K562 (cell line): ENCODE data around the gene ATXN3. TPM values are rescaled to one million over a fixed set of nuclear protein-coding genes. Genes with fewer than 3 reads are reported as not detected.

Experiments
- ARID4B ChIP-seq: sonication (generic); formaldehyde crosslinking; IDR thresholded peaks from 2 replicates; pipeline ENCODE4 v1.8.0; 2022; ENCODE audit warnings: mild to moderate bottlenecking, missing genetic modification reagents
- CCAR2 ChIP-seq: fragments of 200-400 bp; formaldehyde crosslinking; IDR thresholded peaks from 2 replicates; pipeline ENCODE4 v1.6.1; 2017; ENCODE audit warnings: mild to moderate bottlenecking, low read depth, low read length
- CTBP1 ChIP-seq: fragments of 450-650 bp; IDR thresholded peaks from 2 replicates; pipeline ENCODE4 v1.6.1; 2016; ENCODE audit warnings: borderline replicate concordance
- ESRRA ChIP-seq: fragments of 450-650 bp; IDR thresholded peaks from 2 replicates; pipeline ENCODE4 v1.6.1; 2014; ENCODE audit warnings: low read depth, mild to moderate bottlenecking, moderate library complexity, borderline replicate concordance
- EZH2 ChIP-seq: IDR thresholded peaks from 2 replicates; pipeline ENCODE4 v1.6.1; 2012; ENCODE audit warnings: low read depth, mild to moderate bottlenecking, inconsistent platforms, low read length, borderline replicate concordance
- HBP1 ChIP-seq: fragments of 450-650 bp; formaldehyde crosslinking; IDR thresholded peaks from 2 replicates; pipeline ENCODE4 v1.4.0; 2022; ENCODE audit warnings: missing genetic modification characterization
- HNRNPH1 ChIP-seq: fragments of 200-400 bp; formaldehyde crosslinking; optimal IDR thresholded peaks from 2 replicates; pipeline ENCODE3; 2017; ENCODE audit warnings: low read depth, mild to moderate bottlenecking, low read length, moderate library complexity
- KLF1 ChIP-seq: fragments of 450-650 bp; IDR thresholded peaks from 2 replicates; pipeline ENCODE4 v1.6.1; 2016; ENCODE audit warnings: missing genetic modification characterization, missing compliant biosample characterization
- L3MBTL2 ChIP-seq: fragments of 450-650 bp; IDR thresholded peaks from 2 replicates; pipeline ENCODE4 v1.6.1; 2016; ENCODE audit warnings: mild to moderate bottlenecking, moderate library complexity
- LARP7 ChIP-seq: fragments of 450-650 bp; IDR thresholded peaks from 2 replicates; pipeline ENCODE4 v1.6.1; 2016
- MAFK ChIP-seq: IDR thresholded peaks from 2 replicates; pipeline ENCODE4 v1.6.1; 2011; ENCODE audit warnings: low read length, improper control_type of control experiment
- NONO ChIP-seq, 2 experiments: fragments of 200-400 bp in 1 of 2; fragments of 450-650 bp in 1 of 2; formaldehyde crosslinking in 1 of 2; IDR thresholded peaks; 2 replicates each; pipeline ENCODE4 v1.6.1; 2017; ENCODE audit warnings: low read depth in 2 of 2, mild to moderate bottlenecking in 2 of 2, moderate library complexity in 2 of 2, low read length in 1 of 2
- NR2C2 ChIP-seq, 2 experiments: fragments of 200-800 bp in 1 of 2; sonication (Bioruptor generic) in 1 of 2; sonication (generic) in 1 of 2; formaldehyde crosslinking in 1 of 2; IDR thresholded peaks; 2 replicates each; pipeline versions ENCODE4 v1.6.1 to v1.8.0; 2016 to 2022; ENCODE audit warnings: mild to moderate bottlenecking in 1 of 2, missing compliant biosample characterization in 1 of 2, missing genetic modification characterization in 1 of 2, missing genetic modification reagents in 1 of 2
- OTX1 ChIP-seq: fragments of 450-650 bp; formaldehyde crosslinking; IDR thresholded peaks from 2 replicates; pipeline ENCODE4 v1.4.0; 2022; ENCODE audit warnings: mild to moderate bottlenecking
- POLR3G ChIP-seq: IDR thresholded peaks from 2 replicates; pipeline ENCODE4 v1.6.1; 2011; ENCODE audit not compliant: insufficient read length, insufficient replicate concordance; ENCODE audit errors: extremely low read depth
- SAFB ChIP-seq: fragments of 200-400 bp; formaldehyde crosslinking; IDR thresholded peaks from 2 replicates; pipeline ENCODE4 v1.6.1; 2017; ENCODE audit warnings: low read depth, low read length, borderline replicate concordance
- SMAD2 ChIP-seq: fragments of 150-350 bp; IDR thresholded peaks from 2 replicates; pipeline ENCODE4 v1.6.1; 2014; ENCODE audit warnings: low read depth, mild to moderate bottlenecking, low read length
- SNIP1 ChIP-seq: fragments of 450-650 bp; IDR thresholded peaks from 2 replicates; pipeline ENCODE4 v1.7.1; 2017; ENCODE audit warnings: low read depth, mild to moderate bottlenecking
- SUPT5H ChIP-seq: fragments of 450-650 bp; IDR thresholded peaks from 2 replicates; pipeline ENCODE4 v1.6.1; 2016
- ZNF134 ChIP-seq: fragments of 250-450 bp; sonication (Bioruptor Pico); conservative IDR thresholded peaks from 2 replicates; pipeline ENCODE4 v1.4.0; 2020
- ZNF324 ChIP-seq: fragments of 250-450 bp; sonication (Bioruptor Pico); IDR thresholded peaks from 2 replicates; pipeline ENCODE4 v1.4.0; 2020; ENCODE audit warnings: mild to moderate bottlenecking
- ZNF384 ChIP-seq: IDR thresholded peaks from 2 replicates; pipeline ENCODE4 v1.6.1; 2012; ENCODE audit warnings: low read depth, low read length, improper control_type of control experiment
- ZNF639 ChIP-seq, 2 experiments: fragments of 200-800 bp in 1 of 2; sonication (Bioruptor generic) in 1 of 2; sonication (generic) in 1 of 2; formaldehyde crosslinking in 1 of 2; IDR thresholded peaks in 1 of 2; conservative IDR thresholded peaks in 1 of 2; 2 replicates each; pipeline versions ENCODE4 v1.5.0 to v1.6.1; 2016 to 2020; ENCODE audit warnings: missing compliant biosample characterization in 1 of 2, missing genetic modification characterization in 1 of 2, missing genetic modification reagents in 1 of 2
- polyA plus RNA-seq, 8 experiments: library from polyadenylated mRNA; depleted of rRNA in 4 of 8; stranded (reverse) in 5 of 8; unstranded in 3 of 8; fragments of >200 nt; fragmentation: Nextera tagmentation in 2 of 8; fragmentation: Illumina TruSeq in 1 of 8; extraction: Ambion mirVana in 2 of 8; extraction: Trizol in 1 of 8; gene quantifications; 2 replicates each; pipeline versions ENCODE4 v1.2.1 to v1.2.3, GENCODE V29; 2011 to 2014; ENCODE audit warnings: inconsistent platforms in 1 of 8, missing spikeins in 1 of 8
- total RNA-seq, 7 experiments: library from RNA; depleted of rRNA in 6 of 7; stranded (reverse); fragments of >200 nt in 6 of 7; fragmentation: Illumina TruSeq in 2 of 7; extraction: Trizol in 2 of 7; gene quantifications; 2 replicates each; pipeline versions ENCODE4 v1.2.1 to v1.2.3, GENCODE V29; 2011 to 2021; ENCODE audit warnings: low replicate concordance in 1 of 7

Gene ATXN3
- total and polyA plus RNA-seq, 9 of the 15 experiments (the other 6 are each of a cell fraction or from before 2014, with no cell fraction given) = 11.3 to 25.0 (median 14.6) TPM

DNA sequence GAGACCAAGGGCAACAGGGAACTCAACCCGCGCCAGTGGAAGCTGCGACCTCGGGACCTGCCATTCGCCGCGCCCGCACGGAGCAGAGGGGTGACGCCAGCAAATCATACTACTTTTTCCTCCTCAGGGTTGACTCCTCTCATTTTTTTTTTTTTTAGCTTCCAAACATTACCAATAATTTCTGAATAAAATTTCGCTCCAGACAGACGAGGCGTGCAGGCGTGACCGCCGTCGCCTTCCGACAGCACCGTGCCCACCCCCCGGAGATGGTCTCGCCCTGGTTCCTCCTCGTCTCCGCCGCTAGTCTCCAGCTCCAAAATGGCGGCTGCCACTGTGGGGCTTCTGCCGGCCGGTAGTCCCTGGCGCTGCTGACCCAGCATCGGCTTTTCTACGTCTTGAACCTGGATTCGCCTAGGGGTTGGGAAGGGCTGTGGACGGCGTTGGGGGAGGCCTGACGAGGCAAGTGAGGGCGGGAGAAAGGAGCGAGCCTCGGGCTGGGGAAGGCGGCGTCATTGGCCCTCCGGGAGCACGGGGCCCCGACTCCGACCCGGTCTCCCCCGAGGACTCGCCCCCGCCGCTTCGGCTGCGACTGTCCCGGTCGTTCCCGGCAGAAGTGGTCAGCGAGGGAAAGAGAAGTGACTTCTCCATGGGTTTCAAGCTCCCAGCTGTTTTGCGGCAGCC is 15.4 kb upstream of the ATXN3 start, which contains the start of the genes CPSF2 and NDUFB1 (continued):
- TF ChIP-seq ARID4B (CRISPR knock-in tag) (peak; percentile 75), SNIP1 (no peak), OTX1 (CRISPR knock-in tag) (no peak), LARP7 (no peak), ZNF324 (CRISPR knock-in tag) (no peak), HBP1 (CRISPR knock-in tag) (no peak), SMAD2 (no peak), ZNF134 (CRISPR knock-in tag) (no peak), SAFB (no peak), NR2C2 (CRISPR knock-in tag; IDR thresholded peaks at IDR 0.05) (no peak), NR2C2 (tag; IDR thresholded peaks at IDR 0.05) (peak; percentile 95), HNRNPH1 (no peak), CTBP1 (no peak), CCAR2 (no peak), POLR3G (no peak), NONO (IDR thresholded peaks at IDR 0.05; ENCODE audit: low read depth in 2 of 2, low read length in 1 of 2) (peak; percentile 47 to 99; a peak in 3 of 4 replicates), ZNF384 (no peak), MAFK (no peak), SUPT5H (peak; percentile 90), L3MBTL2 (no peak), EZH2 (no peak), KLF1 (tag) (no peak), ESRRA (peak; percentile 59), ZNF639 (CRISPR knock-in tag; conservative IDR thresholded peaks at IDR 0.05 in 1 of 2, IDR thresholded peaks at IDR 0.05 in 1 of 2) (no peak)
